HepG2 (cell line): Measurements from ENCODE around the gene FOXN3. TPM values are rescaled to one million over a fixed set of nuclear protein-coding genes. Genes with fewer than 3 reads are reported as not detected.

Experiments used
- ATAC-seq: fragments of 200-7000 bp; cut with Tn5 transposase; 3 replicates; pipeline ENCODE4 v1.9.1; 2020; ENCODE audit warnings: mild to moderate bottlenecking, moderate library complexity
- BruUV-seq: library from RNA; stranded (reverse); fragments of 400-500 nt; replicated peaks from 2 replicates; lab custom pipeline; 2021; lab: Mats Ljungman, UMichigan
- CTCF ChIA-PET: fragments of 300-600 bp; formaldehyde crosslinking; extraction: SDS; loops from one replicate; lab custom pipeline; 2021; ENCODE audit warnings: low total read pairs, inconsistent platforms, low intra/inter-chr PET ratio; lab: Yijun Ruan, JAX
- POLR2A ChIA-PET: fragments of 350-600 bp; sonication (Branson Sonifier 250); formaldehyde crosslinking; loops from one replicate; lab custom pipeline; 2020; ENCODE audit warnings: antibody characterized with exemption, inconsistent platforms; lab: Yijun Ruan, JAX
- DNase-seq: peaks from one replicate; pipeline ENCODE4 v3.0.0-alpha.2; 2015; ENCODE audit warnings: low spot score
- FAIRE-seq: peaks from 3 replicates; lab custom pipeline; 2011; peaks lifted over from hg19 to GRCh38; lab: Jason Lieb, UNC
- H2AFZ ChIP-seq: one replicate; pipeline ENCODE4 v1.6.1; 2011; ENCODE audit warnings: low read length, inconsistent platforms
- H3K27ac ChIP-seq: fragments of 300-600 bp; 3 replicates; pipeline ENCODE4 v1.8.0; 2011; ENCODE audit warnings: mixed run types, mild to moderate bottlenecking, mixed read lengths, low read length, inconsistent platforms; ENCODE audit not compliant: insufficient read depth; ENCODE audit errors: extremely low read length
- H3K27me3 ChIP-seq, 2 experiments: fragments of 200-600 bp in 1 of 2; 2 replicates in 1 of 2; 3 replicates in 1 of 2; pipeline versions ENCODE4 v1.6.0 to v1.8.0; 2011; ENCODE audit warnings: low read length in 2 of 2, mild to moderate bottlenecking in 2 of 2, moderate library complexity in 2 of 2, inconsistent platforms in 1 of 2; ENCODE audit not compliant: insufficient read depth in 2 of 2, control insufficient read depth in 1 of 2
- H3K36me3 ChIP-seq, 2 experiments: fragments of 200-600 bp in 1 of 2; replicated peaks in 1 of 2; 2 replicates in 1 of 2; 3 replicates in 1 of 2; pipeline versions ENCODE4 v1.5.1 to v1.8.0; 2011; ENCODE audit warnings: low read length in 2 of 2, inconsistent platforms in 1 of 2; ENCODE audit not compliant: insufficient read depth in 2 of 2, control insufficient read depth in 1 of 2
- H3K4me1 ChIP-seq: 2 replicates; pipeline ENCODE4 v1.5.1; 2012; ENCODE audit warnings: low read length, inconsistent platforms; ENCODE audit not compliant: insufficient read depth
- H3K4me2 ChIP-seq: 2 replicates; pipeline ENCODE4 v1.6.0; 2011; ENCODE audit warnings: low read depth, low read length, inconsistent platforms
- H3K4me3 ChIP-seq, 3 experiments: fragments of 200-600 bp in 1 of 3; sonication (generic), shearing (Covaris generic) in 1 of 3; replicated peaks in 1 of 3; 2 replicates each; pipeline ENCODE4 v1.5.1; 2011 to 2016; ENCODE audit warnings: low read length in 3 of 3, inconsistent platforms in 2 of 3, low read depth in 2 of 3, mild to moderate bottlenecking in 2 of 3, control low read depth in 1 of 3, mixed read lengths in 1 of 3; ENCODE audit not compliant: insufficient read depth in 1 of 3
- H3K79me2 ChIP-seq: one replicate; pipeline ENCODE4 v1.6.1; 2011; ENCODE audit warnings: low read length, inconsistent platforms; ENCODE audit not compliant: insufficient read depth
- H3K9ac ChIP-seq: 2 replicates; pipeline ENCODE4 v1.6.0; 2011; ENCODE audit warnings: mild to moderate bottlenecking, low read depth, low read length, inconsistent platforms; ENCODE audit not compliant: insufficient read depth
- H3K9me3 ChIP-seq: 2 replicates; pipeline ENCODE4 v1.5.1; 2012; ENCODE audit warnings: mild to moderate bottlenecking, low read length
- H4K20me1 ChIP-seq: 2 replicates; pipeline ENCODE4 v1.6.0; 2011; ENCODE audit warnings: inconsistent platforms, mild to moderate bottlenecking, low read length, moderate library complexity; ENCODE audit not compliant: insufficient read depth
- AGO2 ChIP-seq: fragments of 200-400 bp; formaldehyde crosslinking; optimal IDR thresholded peaks from 2 replicates; pipeline ENCODE3; 2017; ENCODE audit warnings: mild to moderate bottlenecking, low read depth, low read length, moderate library complexity
- CBX1 ChIP-seq: IDR thresholded peaks from one replicate; pipeline ENCODE4 v1.6.1; 2016; ENCODE audit warnings: antibody characterized with exemption, low read depth
- DNMT3B ChIP-seq: conservative IDR thresholded peaks from 2 replicates; pipeline ENCODE4 v1.6.1; 2016; ENCODE audit warnings: missing biosample characterization, control low read depth
- RBM22 ChIP-seq: fragments of 200-400 bp; formaldehyde crosslinking; optimal IDR thresholded peaks from 2 replicates; pipeline ENCODE3; 2017; ENCODE audit warnings: mild to moderate bottlenecking, low read length, moderate library complexity
- WGBS: methylation state at CpG from one replicate; pipeline ENCODE4 v1.1.6; 2017; ENCODE audit warnings: low lambda C conversion rate; 5-methylcytosine and 5-hydroxymethylcytosine counted together
- in situ Hi-C: cut with HindIII; loops from 2 replicates; pipeline ENCODE4 v1.10.0; 2017; ENCODE audit warnings: low pct_unique_long_range_greater_than_20kb; ENCODE audit not compliant: extremely low pct_ligation_motif_present
- intact Hi-C: fragments of 100-400 bp; cut with micrococcal nuclease; formaldehyde crosslinking; loops from one replicate; pipeline ENCODE4 v1.10.0; 2022; ENCODE audit not compliant: unreplicated experiment
- polyA plus RNA-seq, 8 experiments: library from polyadenylated mRNA; depleted of rRNA in 3 of 8; stranded (reverse) in 7 of 8; unstranded in 1 of 8; fragments of >200 nt; fragmentation: Illumina TruSeq in 4 of 8; extraction: Trizol in 4 of 8; gene quantifications; 2 replicates each; pipeline versions ENCODE4 v1.2.1 to v1.2.3, GENCODE V29; 2011 to 2016; ENCODE audit warnings: low read depth in 4 of 8, missing spikeins in 1 of 8, mixed read lengths in 1 of 8; ENCODE audit not compliant: insufficient read depth in 1 of 8
- total RNA-seq, 5 experiments: library from RNA; depleted of rRNA; stranded (reverse); fragments of >200 nt; fragmentation: Illumina TruSeq; extraction: Trizol; gene quantifications; 2 replicates each; pipeline ENCODE4 v1.2.3, GENCODE V29; 2016; ENCODE audit warnings: low read depth in 1 of 5

FOXN3 gene
- total and polyA plus RNA-seq, 2 of the 13 experiments (the other 11 are each of a cell fraction or from before 2014, with no cell fraction given) = 32.4 to 70.2 TPM

DNA sequence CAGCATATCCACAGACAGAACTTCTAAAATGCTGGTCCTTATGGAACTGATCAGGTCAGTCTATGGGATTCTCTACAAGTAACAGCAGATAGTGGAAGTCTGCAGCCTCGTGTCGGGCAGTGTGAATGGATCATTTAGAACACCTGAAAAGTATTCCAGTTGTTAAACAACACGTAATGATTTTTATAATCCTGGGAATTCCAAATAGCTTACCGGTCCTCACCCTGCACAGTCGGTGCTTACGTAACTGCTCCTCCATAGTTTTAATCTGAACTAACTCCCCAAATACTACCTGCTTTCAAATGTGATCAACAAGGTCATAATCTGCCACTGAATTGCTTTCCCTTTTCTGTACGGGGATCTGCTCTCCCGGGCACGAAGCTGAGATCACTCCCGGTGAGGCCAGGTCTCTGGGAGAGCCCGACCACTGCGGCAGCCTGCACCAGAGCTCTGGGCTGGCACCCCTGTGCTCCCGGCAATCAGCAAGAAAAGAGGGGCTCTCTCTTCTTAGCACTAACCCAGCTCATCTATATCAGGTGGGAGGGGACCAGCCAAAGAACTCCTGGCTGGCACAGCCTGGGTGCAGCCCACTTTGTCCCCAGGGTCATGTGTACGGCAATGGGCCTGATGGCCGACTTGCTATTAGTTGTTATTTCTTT lies 157.0 kb downstream of the FOXN3 start:
- no peak overlapping the region for H3K27ac ChIP-seq
- peaks cover 60% of the 10 kb centered on the region for H4K20me1 ChIP-seq
- no peak overlapping the region for H2AFZ ChIP-seq
- in situ Hi-C loops = no loop called here
- peaks cover 60% of the 10 kb centered on the region for H3K79me2 ChIP-seq
- no peak overlapping the region for H3K4me2 ChIP-seq
- H3K4me3 ChIP-seq = no peak overlapping the region
- intact Hi-C loops = no loop called here
- ATAC-seq = no peak; the same call in 2 of the 3 replicates
- peaks cover 14% of the 10 kb centered on the region; the same call in 1 of the 2 replicates for H3K4me1 ChIP-seq
- 89% methylated on average over 14 of the region's 15 CpGs for WGBS
- POLR2A ChIA-PET = no interaction called here
- CTCF ChIA-PET = no interaction called here
- H3K9me3 ChIP-seq = no peaks in the 10 kb centered on the region
- BruUV-seq = no TSS peak
- FAIRE-seq = no peak
- DNase-seq = no peak
- H3K9ac ChIP-seq = no peak overlapping the region
- H3K27me3 ChIP-seq = no peaks in the 10 kb centered on the region
- TF ChIP-seq AGO2 (peak; percentile 21), CBX1 (no peak), RBM22 (peak; percentile 78)
- peaks cover 13 to 47% of the 10 kb centered on the region in 2 experiments for H3K36me3 ChIP-seq

DNA sequence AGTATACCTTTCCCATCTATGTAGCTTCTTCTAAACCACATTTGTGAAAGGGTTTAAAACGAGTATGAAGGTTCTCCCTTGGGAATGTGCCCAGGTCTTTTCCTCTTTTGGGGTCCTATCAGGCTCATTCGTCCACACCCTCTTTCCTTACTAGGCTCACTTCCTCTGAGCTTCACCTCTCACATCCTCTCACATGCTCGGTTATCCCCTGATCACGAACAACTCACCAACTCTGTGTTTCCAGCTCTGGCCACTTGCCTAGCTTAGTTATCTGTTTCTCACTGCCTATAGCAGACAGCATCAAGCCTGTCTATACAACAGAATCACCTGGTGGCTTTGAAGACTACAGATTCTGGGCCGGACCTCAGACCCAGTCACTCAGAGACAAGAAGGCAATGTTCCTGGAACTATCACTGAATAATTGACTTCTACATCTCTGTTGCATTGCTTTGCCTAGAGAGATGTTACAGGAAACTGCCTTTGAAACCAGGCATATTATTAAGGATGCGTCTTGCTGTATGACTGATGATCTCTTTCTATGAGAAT lies 158.2 kb downstream of the FOXN3 start:
- H3K4me1 ChIP-seq = peaks cover 18% of the 10 kb centered on the region; the same call in 1 of the 2 replicates
- H2AFZ ChIP-seq = no peak overlapping the region
- no peaks in the 10 kb centered on the region for H3K27me3 ChIP-seq
- no peak for TF ChIP-seq DNMT3B
- TF ChIP-seq RBM22 = peak; percentile 41
- H3K79me2 ChIP-seq = peaks cover 54% of the 10 kb centered on the region
- no peak for DNase-seq
- FAIRE-seq = no peak
- WGBS = 94% methylated on average over 6 of the region's 6 CpGs
- no peak overlapping the region for H3K27ac ChIP-seq
- no peak overlapping the region for H3K4me3 ChIP-seq
- intact Hi-C loops = no loop called here
- no peaks in the 10 kb centered on the region for H3K9me3 ChIP-seq
- ChIA-PET POLR2A (no interaction called here), CTCF (no interaction called here)
- no TSS peak for BruUV-seq
- in situ Hi-C loops = no loop called here
- H3K9ac ChIP-seq = no peak overlapping the region
- peaks cover 71% of the 10 kb centered on the region for H4K20me1 ChIP-seq
- H3K36me3 ChIP-seq = peaks cover 15 to 50% of the 10 kb centered on the region in 2 experiments
- no peak for ATAC-seq
- H3K4me2 ChIP-seq = no peak overlapping the region
